ENCODE results near the gene TTC16.

TTC16 gene

DNA sequence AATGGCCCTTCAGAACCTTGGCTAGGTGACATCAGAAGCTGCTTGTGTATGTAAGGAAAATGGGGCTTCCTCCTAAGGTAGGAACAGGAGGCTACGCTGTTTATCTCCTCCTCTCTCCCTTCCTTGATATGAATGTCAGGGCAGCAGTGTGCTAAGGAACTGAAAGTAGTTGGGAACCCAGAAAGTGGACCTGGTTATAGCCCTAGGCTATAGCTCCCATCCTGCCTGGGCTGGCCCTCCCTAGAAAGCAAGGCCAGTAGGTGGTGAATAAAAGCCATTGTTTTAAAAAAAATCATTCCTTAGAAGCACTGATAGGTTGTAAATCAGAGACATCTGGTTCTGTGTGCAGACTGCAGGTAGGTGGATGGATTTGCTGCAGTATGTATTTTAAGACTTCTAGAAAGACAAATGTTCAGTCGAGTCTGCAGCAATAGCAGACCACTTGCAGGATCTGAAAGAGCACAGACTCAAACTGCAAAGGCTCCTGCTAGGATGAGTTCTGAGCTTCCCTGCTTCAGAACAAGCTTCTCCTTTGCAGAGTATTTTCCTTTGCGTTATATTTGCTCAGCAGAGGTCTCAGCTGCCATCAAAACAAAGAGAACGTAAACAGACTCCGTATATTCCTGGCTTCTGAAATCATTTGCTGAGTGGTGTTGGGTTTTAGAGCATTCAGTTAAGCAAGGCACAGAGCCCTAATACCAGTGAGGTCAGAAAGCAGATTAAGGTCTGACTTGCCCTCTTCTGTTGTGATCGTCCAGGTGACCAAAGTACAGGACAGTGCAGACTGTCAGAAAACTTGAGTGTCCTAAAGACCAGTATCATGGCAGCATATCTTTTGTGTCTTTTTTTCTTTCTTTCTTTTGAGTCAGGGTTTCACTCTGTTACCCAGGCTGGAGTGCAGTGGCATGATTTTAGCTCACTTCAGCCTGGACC lies 29.2 kb upstream of the TTC16 start:
- no peak for DNase-seq (ENCODE audit: low spot score)

DNA sequence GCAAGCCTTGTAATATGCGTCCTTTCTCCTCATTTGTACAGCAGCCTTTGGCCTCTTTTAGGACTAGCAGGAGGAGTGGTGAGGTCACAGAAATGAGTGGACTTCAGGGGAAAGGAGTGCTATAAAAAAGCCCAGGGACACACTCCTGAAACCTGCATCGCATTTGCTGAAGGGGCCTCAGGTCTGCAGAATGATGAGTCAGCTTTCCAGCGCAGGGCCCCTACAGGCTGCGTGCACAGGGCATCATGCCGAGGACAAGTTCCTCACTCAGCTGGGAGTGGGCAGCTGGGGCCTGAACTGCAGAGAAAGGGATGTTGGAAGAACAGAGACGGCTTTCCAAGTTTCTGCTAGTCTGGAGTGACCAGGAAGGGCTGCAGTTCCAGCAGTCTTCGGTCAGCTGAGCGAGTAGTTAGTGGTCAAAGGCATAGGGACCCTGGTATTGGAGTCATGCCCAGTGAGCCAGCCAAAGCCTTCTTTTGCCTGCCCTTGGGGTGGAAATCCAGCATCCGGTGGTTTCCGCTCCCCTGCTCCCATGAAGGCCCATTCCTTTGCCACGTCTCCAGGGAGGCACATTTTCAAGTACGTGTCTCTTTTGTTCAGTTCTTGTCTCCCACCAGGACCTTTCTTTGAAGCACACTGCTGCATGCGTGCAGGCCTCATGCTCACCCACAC lies 26.4 kb upstream of the TTC16 start:
- TF ChIP-seq, protein P1, sequence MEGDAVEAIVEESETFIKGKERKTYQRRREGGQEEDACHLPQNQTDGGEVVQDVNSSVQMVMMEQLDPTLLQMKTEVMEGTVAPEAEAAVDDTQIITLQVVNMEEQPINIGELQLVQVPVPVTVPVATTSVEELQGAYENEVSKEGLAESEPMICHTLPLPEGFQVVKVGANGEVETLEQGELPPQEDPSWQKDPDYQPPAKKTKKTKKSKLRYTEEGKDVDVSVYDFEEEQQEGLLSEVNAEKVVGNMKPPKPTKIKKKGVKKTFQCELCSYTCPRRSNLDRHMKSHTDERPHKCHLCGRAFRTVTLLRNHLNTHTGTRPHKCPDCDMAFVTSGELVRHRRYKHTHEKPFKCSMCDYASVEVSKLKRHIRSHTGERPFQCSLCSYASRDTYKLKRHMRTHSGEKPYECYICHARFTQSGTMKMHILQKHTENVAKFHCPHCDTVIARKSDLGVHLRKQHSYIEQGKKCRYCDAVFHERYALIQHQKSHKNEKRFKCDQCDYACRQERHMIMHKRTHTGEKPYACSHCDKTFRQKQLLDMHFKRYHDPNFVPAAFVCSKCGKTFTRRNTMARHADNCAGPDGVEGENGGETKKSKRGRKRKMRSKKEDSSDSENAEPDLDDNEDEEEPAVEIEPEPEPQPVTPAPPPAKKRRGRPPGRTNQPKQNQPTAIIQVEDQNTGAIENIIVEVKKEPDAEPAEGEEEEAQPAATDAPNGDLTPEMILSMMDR (IDR thresholded peaks at IDR 0.05; ENCODE audit: extremely low read depth, insufficient read depth, missing control alignments), result no peak
- in situ Hi-C loops (cut with MboI; ENCODE audit: low pct_unique_long_range_greater_than_20kb, low sequenced_read_pairs, unreplicated experiment), result no loop called here
- DNase-seq (ENCODE audit: low spot score), result no peak

More for the DNA sequence above, 29.2 kb upstream of the TTC16 start:
- TF ChIP-seq, protein P1 (IDR thresholded peaks at IDR 0.05; ENCODE audit: extremely low read depth, insufficient read depth, missing control alignments), result no peak
- in situ Hi-C loops (cut with MboI; ENCODE audit: low pct_unique_long_range_greater_than_20kb, low sequenced_read_pairs, unreplicated experiment), result no loop called here

DNA sequence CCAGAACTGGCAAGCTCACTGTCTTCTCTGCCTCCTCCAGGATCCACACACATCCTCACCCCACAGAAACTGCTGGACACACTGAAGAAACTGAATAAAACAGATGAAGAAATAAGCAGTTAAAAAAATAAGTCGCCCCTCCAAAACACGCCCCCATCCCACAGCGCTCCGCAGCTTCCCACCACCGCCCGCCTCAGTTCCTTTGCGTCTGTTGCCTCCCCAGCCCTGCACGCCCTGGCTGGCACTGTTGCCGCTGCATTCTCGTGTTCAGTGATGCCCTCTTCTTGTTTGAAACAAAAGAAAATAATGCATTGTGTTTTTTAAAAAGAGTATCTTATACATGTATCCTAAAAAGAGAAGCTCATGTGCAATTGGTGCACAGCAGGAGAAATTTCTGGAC lies 25.1 kb upstream of the TTC16 start:
- TF ChIP-seq, protein P1 (IDR thresholded peaks at IDR 0.05; ENCODE audit: extremely low read depth, insufficient read depth, missing control alignments), result no peak
- in situ Hi-C loops (cut with MboI; ENCODE audit: low pct_unique_long_range_greater_than_20kb, low sequenced_read_pairs, unreplicated experiment), result no loop called here
- no peak for DNase-seq (ENCODE audit: low spot score)

DNA sequence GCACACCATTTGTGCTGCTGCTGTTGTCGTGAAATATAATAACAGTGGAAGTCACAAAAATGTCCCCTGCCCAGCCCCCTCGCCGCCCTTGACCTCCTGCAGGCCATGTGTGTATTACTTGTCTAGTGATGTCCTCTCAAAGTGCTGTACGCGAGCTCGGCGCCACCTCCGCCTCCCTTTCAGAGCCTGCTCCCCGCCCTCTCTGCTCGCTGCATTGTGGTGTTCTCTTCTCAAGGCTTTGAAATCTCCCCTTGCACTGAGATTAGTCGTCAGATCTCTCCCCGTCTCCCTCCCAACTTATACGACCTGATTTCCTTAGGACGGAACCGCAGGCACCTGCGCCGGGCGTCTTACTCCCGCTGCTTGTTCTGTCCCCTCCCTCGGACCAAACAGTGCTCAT lies 23.8 kb upstream of the TTC16 start:
- in situ Hi-C loops (cut with MboI; ENCODE audit: low pct_unique_long_range_greater_than_20kb, low sequenced_read_pairs, unreplicated experiment), result no loop called here
- no peak for DNase-seq (ENCODE audit: low spot score)
- TF ChIP-seq, protein P1 (IDR thresholded peaks at IDR 0.05; ENCODE audit: extremely low read depth, insufficient read depth, missing control alignments), result no peak

DNA sequence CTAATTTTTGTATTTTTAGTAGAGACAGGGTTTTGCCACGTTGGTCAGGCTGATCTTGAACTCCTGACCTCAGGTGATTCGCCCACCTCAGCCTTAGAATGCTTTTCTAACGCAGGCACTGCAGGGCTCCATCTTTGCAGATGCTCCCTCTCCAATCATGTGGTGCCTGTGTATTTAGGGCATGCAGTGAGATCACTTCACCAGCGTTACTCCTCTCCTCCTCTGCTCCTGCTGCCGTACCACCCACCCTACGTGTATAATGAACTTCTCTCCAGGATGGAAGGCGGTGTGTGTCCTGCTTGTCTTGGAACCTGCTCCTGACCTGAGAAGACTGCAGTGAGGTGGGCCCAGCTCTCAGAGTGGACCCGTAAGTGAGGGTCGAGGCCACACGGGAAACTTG lies 22.7 kb upstream of the TTC16 start:
- TF ChIP-seq, protein P1 (IDR thresholded peaks at IDR 0.05; ENCODE audit: extremely low read depth, insufficient read depth, missing control alignments), result no peak
- in situ Hi-C loops (cut with MboI; ENCODE audit: low pct_unique_long_range_greater_than_20kb, low sequenced_read_pairs, unreplicated experiment), result no loop called here
- no peak for DNase-seq (ENCODE audit: low spot score)

DNA sequence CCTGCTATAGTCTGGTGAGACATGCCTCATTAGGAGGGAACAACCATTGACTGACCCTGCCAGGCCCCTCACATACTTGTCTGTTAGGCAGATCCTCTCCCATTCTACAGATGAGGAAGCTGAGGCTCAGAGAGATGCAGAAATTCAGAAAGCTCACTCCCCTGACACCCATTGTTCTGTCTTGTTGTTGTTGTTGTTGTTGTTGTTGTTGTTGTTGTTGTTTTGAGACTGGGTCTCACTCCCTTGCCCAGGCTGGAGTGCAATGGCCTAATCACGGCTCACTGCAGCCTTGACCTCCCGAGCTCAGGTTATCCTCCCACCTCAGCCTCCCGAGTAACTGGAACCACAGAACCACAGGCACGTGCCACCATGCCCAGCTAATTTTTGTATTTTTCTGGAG lies 22.2 kb upstream of the TTC16 start:
- TF ChIP-seq, protein P1 (IDR thresholded peaks at IDR 0.05; ENCODE audit: extremely low read depth, insufficient read depth, missing control alignments), result no peak
- no peak for DNase-seq (ENCODE audit: low spot score)
- in situ Hi-C loops (cut with MboI; ENCODE audit: low pct_unique_long_range_greater_than_20kb, low sequenced_read_pairs, unreplicated experiment), result no loop called here
